Kidney (tissue), 14 donors: Measurements from ENCODE around the gene PIK3R6. TPM values are rescaled to one million over a fixed set of nuclear protein-coding genes. Genes with fewer than 3 reads are reported as not detected.
"Not testable (repeated sequence)": the region's sequence is repeated elsewhere in the genome, so short reads cannot be mapped to it uniquely, and the experiment has no call there.

Source experiments
- DNase-seq, 5 donors: peaks; one replicate each; pipeline ENCODE4 v3.0.0-alpha.2; 2013 to 2020
- FAIRE-seq: peaks from 2 replicates; lab custom pipeline; 2012; peaks lifted over from hg19 to GRCh38; lab: Jason Lieb, UNC
- H3K27ac ChIP-seq, 2 donors: one replicate each; pipeline ENCODE4 v1.7.0; 2013; ENCODE audit warnings: low read depth in 2 of 2, low read length in 2 of 2, inconsistent platforms in 1 of 2
- H3K27me3 ChIP-seq: one replicate; pipeline ENCODE4 v1.7.1; 2013; ENCODE audit warnings: low read length, inconsistent platforms; ENCODE audit not compliant: control insufficient read depth, insufficient read depth
- H3K36me3 ChIP-seq, 3 donors: one replicate each; pipeline versions ENCODE4 v1.7.0 to v1.7.1; 2013; ENCODE audit warnings: low read length in 3 of 3, control low read depth in 1 of 3, inconsistent platforms in 1 of 3; ENCODE audit not compliant: insufficient read depth in 3 of 3, control insufficient read depth in 2 of 3
- H3K4me1 ChIP-seq, 3 donors: one replicate each; pipeline versions ENCODE4 v1.7.0 to v1.7.1; 2013; ENCODE audit warnings: low read length in 3 of 3, inconsistent platforms in 1 of 3, low read depth in 1 of 3; ENCODE audit not compliant: control insufficient read depth in 2 of 3, insufficient read depth in 2 of 3
- H3K4me3 ChIP-seq, 3 donors: one replicate each; pipeline versions ENCODE4 v1.7.0 to v1.8.1; 2013; ENCODE audit warnings: low read length in 3 of 3, control low read depth in 1 of 3, inconsistent platforms in 1 of 3
- H3K9ac ChIP-seq, 3 donors: one replicate each; pipeline versions ENCODE4 v1.7.0 to v1.7.1; 2013; ENCODE audit warnings: low read length in 3 of 3, control low read depth in 1 of 3, inconsistent platforms in 1 of 3
- H3K9me3 ChIP-seq, 3 donors: one replicate each; pipeline versions ENCODE4 v1.7.0 to v1.7.1; 2013; ENCODE audit warnings: low read length in 3 of 3, control low read depth in 1 of 3, inconsistent platforms in 1 of 3; ENCODE audit not compliant: control insufficient read depth in 2 of 3, insufficient read depth in 1 of 3
- intact Hi-C: fragments of 100-400 bp; cut with DNase I; formaldehyde crosslinking; loops from one replicate; pipeline ENCODE4 v1.11.1; 2022
- polyA plus RNA-seq: library from polyadenylated mRNA; stranded (reverse); fragments of 350-450 nt; fragmentation: Illumina TruSeq; extraction: RNeasy Lipid Tissue Mini Kit (QIAGEN cat#74804); gene quantifications from one replicate; pipeline ENCODE4 v1.2.3, GENCODE V29; 2014; ENCODE audit warnings: low read depth, low replicate concordance; ENCODE audit not compliant: insufficient read depth
- total RNA-seq: library from RNA; stranded (reverse); fragmentation: NEBNext Ultra II Directional; extraction: Animal tissue kit (Norgen Biotek cat#: 25700); gene quantifications from one replicate; pipeline ENCODE4 v1.2.1, GENCODE V29; 2021
- TF ChIP-seq, protein P1 (sequence below): IDR thresholded peaks from 3 replicates; pipeline ENCODE4 v1.5.1; 2012; ENCODE audit warnings: mild to moderate bottlenecking, moderate library complexity, borderline replicate concordance; ENCODE audit not compliant: insufficient read depth; ENCODE audit errors: extremely low read depth
- donor health status: control.
- donor health status: control.
- donor health status: control.
- donor health status: control.
- donor health status: control.
- donor health status: DM: yes; HTN: yes; CAD: no.
- donor health status: Normal renal cell carcinoma (clear cell type).

Gene PIK3R6
- total and polyA plus RNA-seq, 2 donors from 2014 or later, result 0.17 to 2.3 TPM

DNA sequence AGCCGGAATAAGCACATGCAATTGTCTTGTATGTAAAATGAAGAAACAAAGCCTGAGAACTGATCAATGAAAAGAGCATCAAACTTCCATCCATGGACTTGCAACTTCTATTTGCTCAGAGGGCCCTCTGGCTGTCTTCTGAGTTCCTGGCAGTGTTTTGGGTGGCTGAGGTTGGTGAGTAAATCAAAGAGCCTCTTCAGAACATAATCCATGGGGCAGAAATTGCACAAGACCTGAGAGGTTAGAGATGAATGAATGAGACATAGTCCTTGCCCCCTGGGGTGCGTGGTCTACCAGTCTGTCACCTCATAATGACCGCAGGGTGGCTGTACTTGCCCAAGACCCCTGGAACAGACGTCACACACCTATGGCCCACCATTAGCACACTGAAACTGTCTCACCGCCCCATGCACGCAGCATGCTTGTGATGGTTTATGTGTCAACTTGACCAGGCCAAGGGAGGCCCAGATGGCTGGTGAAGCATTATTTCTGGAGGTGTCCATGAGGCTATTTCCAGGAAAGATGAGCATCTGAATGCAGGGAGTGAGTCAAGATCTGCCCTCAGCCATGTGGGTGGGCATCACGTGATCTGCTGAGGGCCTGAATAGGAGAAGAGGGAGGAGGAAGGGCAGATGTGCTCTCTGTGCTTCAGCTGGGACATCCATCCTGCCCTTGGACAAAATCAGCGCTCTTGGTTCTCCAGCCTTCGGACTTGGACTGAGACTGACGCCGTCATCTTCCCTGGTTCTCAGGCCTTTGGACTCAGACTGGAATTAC, 8.3 kb downstream of the PIK3R6 start:
- Histone ChIP-seq H3K9me3 (no peaks in the 10 kb centered on the region), H3K4me3 (no peak overlapping the region), H3K27ac (no peak overlapping the region), H3K36me3 (no peaks in the 10 kb centered on the region), H3K4me1 (peaks cover 0 to 2% (median 0%) of the 10 kb centered on the region in 3 donors), H3K9ac (no peak overlapping the region), H3K27me3 (no peaks in the 10 kb centered on the region)
- intact Hi-C loops, result no loop called here
- DNase-seq (no peak), FAIRE-seq (no peak)
- TF ChIP-seq, protein P1, sequence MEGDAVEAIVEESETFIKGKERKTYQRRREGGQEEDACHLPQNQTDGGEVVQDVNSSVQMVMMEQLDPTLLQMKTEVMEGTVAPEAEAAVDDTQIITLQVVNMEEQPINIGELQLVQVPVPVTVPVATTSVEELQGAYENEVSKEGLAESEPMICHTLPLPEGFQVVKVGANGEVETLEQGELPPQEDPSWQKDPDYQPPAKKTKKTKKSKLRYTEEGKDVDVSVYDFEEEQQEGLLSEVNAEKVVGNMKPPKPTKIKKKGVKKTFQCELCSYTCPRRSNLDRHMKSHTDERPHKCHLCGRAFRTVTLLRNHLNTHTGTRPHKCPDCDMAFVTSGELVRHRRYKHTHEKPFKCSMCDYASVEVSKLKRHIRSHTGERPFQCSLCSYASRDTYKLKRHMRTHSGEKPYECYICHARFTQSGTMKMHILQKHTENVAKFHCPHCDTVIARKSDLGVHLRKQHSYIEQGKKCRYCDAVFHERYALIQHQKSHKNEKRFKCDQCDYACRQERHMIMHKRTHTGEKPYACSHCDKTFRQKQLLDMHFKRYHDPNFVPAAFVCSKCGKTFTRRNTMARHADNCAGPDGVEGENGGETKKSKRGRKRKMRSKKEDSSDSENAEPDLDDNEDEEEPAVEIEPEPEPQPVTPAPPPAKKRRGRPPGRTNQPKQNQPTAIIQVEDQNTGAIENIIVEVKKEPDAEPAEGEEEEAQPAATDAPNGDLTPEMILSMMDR, result no peak

DNA sequence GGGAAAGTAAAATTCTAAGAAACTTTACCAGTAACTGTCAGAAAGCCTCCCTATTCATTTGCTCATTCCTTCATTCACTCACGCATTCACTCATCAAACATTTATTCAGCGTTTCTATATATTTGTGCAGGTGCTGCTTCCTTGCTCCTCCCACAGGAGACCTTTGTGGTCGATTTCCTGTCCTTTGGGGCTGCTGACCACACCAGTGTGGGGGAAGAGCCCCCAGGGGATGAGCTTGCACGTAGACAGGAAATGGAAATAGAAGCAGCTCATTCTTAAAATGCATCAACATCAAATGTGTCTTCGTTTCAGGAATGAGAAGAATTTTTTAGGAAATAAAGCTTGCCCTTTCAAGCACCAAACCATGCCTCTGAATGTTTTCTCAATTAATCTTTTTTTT, 9.6 kb downstream of the PIK3R6 start:
- Histone ChIP-seq H3K27ac (no peak overlapping the region), H3K36me3 (no peaks in the 10 kb centered on the region), H3K27me3 (no peaks in the 10 kb centered on the region), H3K4me3 (no peak overlapping the region), H3K9ac (no peak overlapping the region), H3K4me1 (peaks cover 0 to 2% (median 0%) of the 10 kb centered on the region in 3 donors), H3K9me3 (no peaks in the 10 kb centered on the region)
- TF ChIP-seq, protein P1, result no peak
- intact Hi-C loops, result no loop called here
- FAIRE-seq (no peak), DNase-seq (peak in 3 of 5 donors; percentile 32 to 63 (median 36))

- Histone ChIP-seq H3K4me1 (peaks cover 0 to 2% (median 0%) of the 10 kb centered on the region in 3 donors), H3K4me3 (no peak overlapping the region), H3K9me3 (no peaks in the 10 kb centered on the region), H3K9ac (no peak overlapping the region), H3K36me3 (no peaks in the 10 kb centered on the region), H3K27me3 (no peaks in the 10 kb centered on the region), H3K27ac (no peak overlapping the region)
- intact Hi-C loops, result no loop called here
- FAIRE-seq, result no peak
- DNase-seq, result peak in 1 of 5 donors; percentile 42
- TF ChIP-seq, protein P1, result no peak
Measured at GRCh38 chr17:8856869-8857575, 10.5 kb downstream of the PIK3R6 start.

GRCh38 chr17:8856205-8856603, 11.3 kb downstream of the PIK3R6 start:
- H3K36me3 ChIP-seq, intact Hi-C loops, H3K9me3 ChIP-seq, H3K9ac ChIP-seq, H3K4me3 ChIP-seq, DNase-seq, H3K27me3 ChIP-seq, H3K4me1 ChIP-seq, FAIRE-seq, H3K27ac ChIP-seq: not testable (repeated sequence)
